ENCODE measurements around the gene MSL1. TPM values are rescaled to one million over a fixed set of nuclear protein-coding genes. Genes with fewer than 3 reads are reported as not detected.
A peak's percentile ranks its signal among the peaks of the same experiment; 100 is the strongest.

The MSL1 gene
- total and polyA plus RNA-seq, 7 donors: 48.6 to 84.7 (median 67.8) TPM

DNA sequence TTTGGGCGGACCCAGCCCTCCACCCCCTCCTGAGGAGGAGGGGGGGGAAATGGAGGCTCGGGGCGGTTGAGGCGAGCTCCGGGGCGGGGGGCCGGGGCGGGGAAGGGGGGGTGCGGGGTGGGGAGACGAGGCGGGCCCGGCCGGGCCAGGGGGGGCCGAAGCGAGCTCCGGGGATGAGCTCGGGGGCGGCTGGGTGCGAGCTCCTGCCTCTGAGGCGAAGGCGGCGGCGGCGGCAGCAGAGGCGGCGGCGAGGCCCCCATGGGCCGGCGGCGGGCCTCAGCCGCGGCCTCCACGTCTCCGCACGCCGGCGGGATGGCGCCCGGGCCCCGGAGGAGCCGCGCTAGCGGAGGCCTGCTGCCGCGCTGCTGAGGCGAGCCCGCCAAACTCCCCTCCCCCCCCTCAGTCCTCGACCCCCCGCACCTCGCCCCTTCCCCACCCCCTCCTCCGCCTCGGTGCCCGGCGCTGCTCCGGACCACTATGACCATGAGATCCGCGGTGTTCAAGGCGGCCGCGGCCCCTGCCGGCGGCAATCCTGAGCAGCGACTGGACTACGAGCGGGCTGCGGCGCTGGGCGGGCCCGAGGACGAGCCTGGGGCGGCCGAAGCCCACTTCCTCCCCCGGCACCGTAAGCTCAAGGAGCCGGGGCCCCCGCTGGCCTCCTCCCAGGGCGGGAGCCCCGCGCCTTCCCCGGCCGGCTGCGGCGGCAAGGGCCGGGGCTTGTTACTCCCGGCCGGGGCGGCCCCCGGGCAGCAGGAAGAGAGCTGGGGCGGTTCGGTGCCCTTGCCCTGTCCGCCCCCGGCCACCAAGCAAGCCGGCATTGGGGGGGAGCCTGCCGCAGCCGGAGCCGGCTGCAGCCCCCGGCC lies 596 bp downstream of the MSL1 start:
- Histone ChIP-seq H3K4me1 (peaks cover 20% of the 10 kb centered on the region), H3K9me3 (no peaks in the 10 kb centered on the region), H3K4me3 (peak overlapping the region; percentile 100), H3K27me3 (ENCODE audit: insufficient read depth in 3 of 3, low read length in 2 of 3) (no peaks in the 10 kb centered on the region), H3K36me3 (ENCODE audit: insufficient read depth in 1 of 2, low read depth in 1 of 2) (peaks cover 0 to 27% of the 10 kb centered on the region in 2 donors), H3K27ac (peak overlapping the region; percentile 98)
- ATAC-seq (peak; percentile 45 to 64 (median 60)), DNase-seq (peak; percentile 64 to 84)
- intact Hi-C loops (cut with DNase I): loop anchor here in 1 of 2 donors (2.0 kb wide), 1 partner anchor 18 kb away; the partner anchor contains the start of gene CASC3
- TF ChIP-seq, protein P1, sequence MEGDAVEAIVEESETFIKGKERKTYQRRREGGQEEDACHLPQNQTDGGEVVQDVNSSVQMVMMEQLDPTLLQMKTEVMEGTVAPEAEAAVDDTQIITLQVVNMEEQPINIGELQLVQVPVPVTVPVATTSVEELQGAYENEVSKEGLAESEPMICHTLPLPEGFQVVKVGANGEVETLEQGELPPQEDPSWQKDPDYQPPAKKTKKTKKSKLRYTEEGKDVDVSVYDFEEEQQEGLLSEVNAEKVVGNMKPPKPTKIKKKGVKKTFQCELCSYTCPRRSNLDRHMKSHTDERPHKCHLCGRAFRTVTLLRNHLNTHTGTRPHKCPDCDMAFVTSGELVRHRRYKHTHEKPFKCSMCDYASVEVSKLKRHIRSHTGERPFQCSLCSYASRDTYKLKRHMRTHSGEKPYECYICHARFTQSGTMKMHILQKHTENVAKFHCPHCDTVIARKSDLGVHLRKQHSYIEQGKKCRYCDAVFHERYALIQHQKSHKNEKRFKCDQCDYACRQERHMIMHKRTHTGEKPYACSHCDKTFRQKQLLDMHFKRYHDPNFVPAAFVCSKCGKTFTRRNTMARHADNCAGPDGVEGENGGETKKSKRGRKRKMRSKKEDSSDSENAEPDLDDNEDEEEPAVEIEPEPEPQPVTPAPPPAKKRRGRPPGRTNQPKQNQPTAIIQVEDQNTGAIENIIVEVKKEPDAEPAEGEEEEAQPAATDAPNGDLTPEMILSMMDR (IDR thresholded peaks at IDR 0.05): no peak
- 0 to 3% (median 0%) methylated on average over 17 to 97 of the region's 97 CpGs for WGBS, 3 donors

DNA sequence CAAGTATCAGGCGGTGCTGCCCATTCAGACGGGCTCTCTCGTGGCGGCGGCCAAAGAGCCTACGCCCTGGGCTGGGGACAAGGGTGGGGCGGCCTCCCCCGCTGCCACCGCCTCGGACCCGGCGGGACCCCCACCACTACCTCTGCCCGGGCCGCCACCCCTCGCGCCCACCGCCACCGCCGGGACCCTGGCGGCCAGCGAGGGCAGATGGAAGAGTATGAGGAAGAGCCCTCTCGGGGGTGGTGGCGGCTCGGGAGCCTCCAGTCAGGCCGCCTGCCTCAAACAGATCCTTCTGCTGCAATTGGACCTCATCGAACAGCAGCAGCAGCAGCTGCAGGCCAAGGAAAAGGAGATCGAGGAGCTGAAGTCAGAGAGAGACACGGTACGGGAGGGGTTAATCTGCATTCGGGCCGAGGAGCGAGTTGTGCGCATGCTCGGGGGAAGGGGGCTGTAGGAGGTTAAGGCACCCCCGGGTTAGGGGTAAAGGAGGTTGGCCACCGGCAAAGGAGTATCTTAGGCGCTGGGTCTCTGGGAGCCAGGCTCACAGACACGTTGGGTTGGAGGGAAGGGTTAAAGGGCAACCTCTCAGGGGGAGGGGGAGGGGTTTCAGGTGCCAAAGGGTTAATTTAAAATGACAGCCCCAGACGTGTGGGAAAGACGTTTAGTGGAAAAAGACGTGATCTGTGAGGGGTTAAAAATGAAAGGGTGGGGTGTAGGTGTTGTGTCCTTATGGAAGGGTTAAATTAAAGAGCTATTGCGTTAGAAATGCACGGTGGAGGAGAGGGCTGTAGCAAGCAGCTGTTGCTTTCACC lies 1.4 kb downstream of the MSL1 start:
- no peaks in the 10 kb centered on the region for H3K9me3 ChIP-seq
- peaks cover 0 to 36% of the 10 kb centered on the region in 2 donors for H3K36me3 ChIP-seq (ENCODE audit: insufficient read depth in 1 of 2, low read depth in 1 of 2)
- H3K4me1 ChIP-seq: peaks cover 20% of the 10 kb centered on the region
- intact Hi-C loops (cut with DNase I): loop anchor here in 1 of 2 donors (2.0 kb wide), 1 partner anchor 18 kb away; the partner anchor contains the start of gene CASC3
- H3K27me3 ChIP-seq (ENCODE audit: insufficient read depth in 3 of 3, low read length in 2 of 3): no peaks in the 10 kb centered on the region
- DNase-seq (peak in 1 of 2 donors; percentile 66), ATAC-seq (peak; percentile 36 to 49 (median 37))
- H3K27ac ChIP-seq: peak overlapping the region; percentile 98
- H3K4me3 ChIP-seq: peak overlapping the region; percentile 100
- WGBS, 3 donors: 0 to 1% (median 0%) methylated on average over 40 to 43 of the region's 43 CpGs
- TF ChIP-seq, protein P1 (IDR thresholded peaks at IDR 0.05): no peak

DNA sequence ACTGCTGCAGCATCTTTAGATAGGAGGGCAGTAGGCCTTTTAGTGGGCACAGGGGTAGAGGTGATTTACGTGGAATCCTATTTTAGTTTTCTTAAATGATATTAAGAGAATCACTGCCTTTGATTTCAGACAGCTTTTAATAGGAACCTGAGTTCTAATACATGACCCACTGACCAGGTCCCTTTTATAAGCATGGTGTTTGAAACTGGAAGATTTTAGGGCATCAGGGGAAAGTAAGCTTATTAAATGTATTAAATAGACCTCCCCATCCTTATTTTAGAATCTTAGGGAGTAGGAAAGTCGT lies 2.0 kb downstream of the MSL1 start:
- TF ChIP-seq, protein P1 (IDR thresholded peaks at IDR 0.05): no peak
- ATAC-seq (no peak), DNase-seq (no peak)
- H3K36me3 ChIP-seq (ENCODE audit: insufficient read depth in 1 of 2, low read depth in 1 of 2): peaks cover 0 to 41% of the 10 kb centered on the region in 2 donors
- H3K4me1 ChIP-seq: peaks cover 20% of the 10 kb centered on the region
- H3K27me3 ChIP-seq (ENCODE audit: insufficient read depth in 3 of 3, low read length in 2 of 3): no peaks in the 10 kb centered on the region
- H3K27ac ChIP-seq: peak overlapping the region; percentile 98
- intact Hi-C loops (cut with DNase I): loop anchor here in 1 of 2 donors (2.0 kb wide), 1 partner anchor 17 kb away; the partner anchor contains the start of gene CASC3
- WGBS, 3 donors: 0 to 1% (median 0%) methylated on average over 2 of the region's 2 CpGs
- peak overlapping the region; percentile 100 for H3K4me3 ChIP-seq
- no peaks in the 10 kb centered on the region for H3K9me3 ChIP-seq

DNA sequence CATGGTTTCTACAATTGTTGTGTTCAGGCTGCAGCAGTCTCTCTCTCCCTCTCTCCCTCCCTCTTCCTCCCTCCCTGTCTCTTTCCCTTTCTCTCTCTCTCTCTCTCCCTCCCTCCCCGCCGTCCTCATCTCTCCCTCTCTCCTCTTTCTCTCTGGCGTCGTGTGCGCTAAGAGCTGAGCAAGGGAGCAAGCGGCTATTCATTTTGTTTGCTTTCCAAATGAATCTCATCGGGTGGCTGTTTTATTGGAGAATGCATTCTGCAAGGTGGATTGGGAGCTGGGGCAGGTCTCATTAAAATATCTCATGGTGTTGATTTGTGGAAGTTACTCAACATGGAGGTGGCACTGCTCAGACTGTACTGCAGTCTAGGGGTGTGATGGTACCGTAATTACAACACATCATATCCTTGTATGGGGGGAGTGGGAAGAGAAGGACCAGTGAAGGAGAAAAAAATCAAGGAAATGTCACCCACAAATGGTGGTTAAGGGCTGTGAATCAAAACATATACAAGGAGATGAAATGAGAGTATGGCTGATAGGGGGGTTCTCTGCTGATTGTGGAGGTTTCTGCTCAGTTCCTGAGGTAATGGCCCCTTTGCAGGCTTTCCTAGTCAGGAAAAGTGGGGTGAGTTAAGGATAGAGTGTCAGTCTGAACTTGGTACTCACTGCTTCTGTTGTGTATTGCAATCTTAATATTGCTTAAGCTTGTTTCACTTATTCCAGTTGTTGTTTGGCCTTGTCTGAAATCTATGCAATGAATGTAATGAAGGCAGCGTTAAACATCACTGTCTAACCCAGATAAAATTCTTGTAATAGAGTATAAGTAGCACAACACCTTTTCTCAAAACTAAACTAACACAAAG lies 2.7 kb downstream of the MSL1 start:
- TF ChIP-seq, protein P1 (IDR thresholded peaks at IDR 0.05): no peak
- Histone ChIP-seq H3K4me1 (peaks cover 20% of the 10 kb centered on the region), H3K9me3 (no peaks in the 10 kb centered on the region), H3K36me3 (ENCODE audit: insufficient read depth in 1 of 2, low read depth in 1 of 2) (peaks cover 3 to 48% of the 10 kb centered on the region in 2 donors), H3K27ac (peak overlapping the region; percentile 98), H3K4me3 (peak overlapping the region; percentile 100), H3K27me3 (ENCODE audit: insufficient read depth in 3 of 3, low read length in 2 of 3) (no peaks in the 10 kb centered on the region)
- 5 to 7% (median 5%) methylated on average over 9 of the region's 9 CpGs for WGBS, 3 donors
- DNase-seq (no peak), ATAC-seq (no peak)
- intact Hi-C loops (cut with DNase I): no loop called here
